IMR-90 (cell line): ENCODE measurements around the gene PAX1. TPM values are rescaled to one million over a fixed set of nuclear protein-coding genes. Genes with fewer than 3 reads are reported as not detected.

Source experiments
- ATAC-seq: fragments of 200-7000 bp; cut with Tn5 transposase; 2 replicates; pipeline ENCODE4 v1.9.1; 2020; ENCODE audit warnings: low read depth, mild to moderate bottlenecking, moderate library complexity
- BruUV-seq: library from RNA; stranded (reverse); fragments of 400-500 nt; replicated peaks from 2 replicates; lab custom pipeline; 2021; lab: Mats Ljungman, UMichigan
- CTCF ChIA-PET: fragments of 300-600 bp; formaldehyde crosslinking; extraction: SDS; loops from one replicate; lab custom pipeline; 2021; ENCODE audit warnings: antibody characterized with exemption; lab: Yijun Ruan, JAX
- POLR2A ChIA-PET: fragments of 300-600 bp; sonication (Branson Sonifier 250); formaldehyde crosslinking; loops from one replicate; lab custom pipeline; 2022; ENCODE audit warnings: antibody characterized with exemption; ENCODE audit not compliant: unreplicated experiment; lab: Charles Lee
- DNase-seq: peaks from one replicate; pipeline ENCODE4 v3.0.0; 2013
- H2AFZ ChIP-seq: replicated peaks from 2 replicates; pipeline ENCODE3; 2013; ENCODE audit warnings: low read length, mild to moderate bottlenecking; ENCODE audit not compliant: poor library complexity
- H2AK5ac ChIP-seq: 2 replicates; pipeline ENCODE4 v1.6.1; 2013; ENCODE audit warnings: low read depth, low read length, inconsistent platforms
- H2AK9ac ChIP-seq: replicated peaks from 2 replicates; pipeline ENCODE3; 2013; ENCODE audit warnings: mild to moderate bottlenecking, low read depth, low read length, moderate library complexity; ENCODE audit not compliant: poor library complexity
- H2BK120ac ChIP-seq: 2 replicates; pipeline ENCODE4 v1.6.1; 2013; ENCODE audit warnings: low read depth, low read length, inconsistent platforms
- H2BK15ac ChIP-seq: 3 replicates; pipeline ENCODE4 v1.6.1; 2013; ENCODE audit warnings: low read depth, low read length, inconsistent platforms
- H2BK20ac ChIP-seq: 2 replicates; pipeline ENCODE4 v1.6.1; 2013; ENCODE audit warnings: low read depth, mild to moderate bottlenecking, inconsistent platforms, low read length, moderate library complexity
- H2BK5ac ChIP-seq: 2 replicates; pipeline ENCODE4 v1.6.1; 2013; ENCODE audit warnings: mild to moderate bottlenecking, low read depth, low read length, inconsistent platforms; ENCODE audit not compliant: poor library complexity, severe bottlenecking
- H3K14ac ChIP-seq: replicated peaks from 2 replicates; pipeline ENCODE4 v1.6.1; 2013; ENCODE audit warnings: low read depth, low read length, inconsistent platforms
- H3K18ac ChIP-seq: 2 replicates; pipeline ENCODE4 v1.6.1; 2013; ENCODE audit warnings: low read depth, low read length, control low read depth
- H3K23ac ChIP-seq: 2 replicates; pipeline ENCODE4 v1.6.1; 2013; ENCODE audit warnings: low read depth, low read length, inconsistent platforms
- H3K27ac ChIP-seq: 2 replicates; pipeline ENCODE4 v1.5.1; 2013; ENCODE audit warnings: mild to moderate bottlenecking, control low read depth, low read length; ENCODE audit not compliant: insufficient read depth
- H3K27me3 ChIP-seq: 2 replicates; pipeline ENCODE4 v1.6.1; 2013; ENCODE audit warnings: low read length; ENCODE audit not compliant: control insufficient read depth, insufficient read depth
- H3K36me3 ChIP-seq: 2 replicates; pipeline ENCODE4 v1.6.1; 2013; ENCODE audit warnings: low read length, mixed read lengths; ENCODE audit not compliant: control insufficient read depth, insufficient read depth
- H3K4ac ChIP-seq: 2 replicates; pipeline ENCODE4 v1.6.1; 2013; ENCODE audit warnings: low read depth, low read length, inconsistent platforms
- H3K4me1 ChIP-seq: 2 replicates; pipeline ENCODE4 v1.6.1; 2013; ENCODE audit warnings: low read length, mixed read lengths; ENCODE audit not compliant: control insufficient read depth, insufficient read depth
- H3K4me2 ChIP-seq: 2 replicates; pipeline ENCODE4 v1.6.1; 2013; ENCODE audit warnings: low read depth, mild to moderate bottlenecking, control low read depth, low read length, moderate library complexity
- H3K4me3 ChIP-seq: 2 replicates; pipeline ENCODE4 v1.5.1; 2013; ENCODE audit warnings: low read depth, mild to moderate bottlenecking, control low read depth, low read length, moderate library complexity; ENCODE audit not compliant: insufficient read depth
- H3K56ac ChIP-seq: 2 replicates; pipeline ENCODE4 v1.6.1; 2013; ENCODE audit warnings: low read length, inconsistent platforms; ENCODE audit not compliant: insufficient read depth; ENCODE audit errors: extremely low read depth
- H3K79me1 ChIP-seq, 2 experiments: 2 replicates each; pipeline ENCODE4 v1.6.1; 2013; ENCODE audit warnings: low read length in 2 of 2, inconsistent platforms in 1 of 2, low read depth in 1 of 2
- H3K9ac ChIP-seq: 2 replicates; pipeline ENCODE4 v1.6.1; 2013; ENCODE audit warnings: low read depth, low read length, control low read depth
- H3K9me1 ChIP-seq: 2 replicates; pipeline ENCODE4 v1.6.1; 2013; ENCODE audit warnings: low read length, inconsistent platforms; ENCODE audit not compliant: insufficient read depth
- H3K9me3 ChIP-seq: 2 replicates; pipeline ENCODE4 v1.6.1; 2013; ENCODE audit warnings: low read length; ENCODE audit not compliant: control insufficient read depth, insufficient read depth
- H4K20me1 ChIP-seq: 2 replicates; pipeline ENCODE4 v1.6.1; 2013; ENCODE audit warnings: low read length, inconsistent platforms; ENCODE audit not compliant: insufficient read depth
- H4K5ac ChIP-seq: 2 replicates; pipeline ENCODE4 v1.6.1; 2013; ENCODE audit warnings: mild to moderate bottlenecking, low read depth, low read length, control low read depth
- H4K8ac ChIP-seq, 2 experiments: 2 replicates each; pipeline ENCODE4 v1.6.1; 2013; ENCODE audit warnings: low read depth in 2 of 2, low read length in 2 of 2, control low read depth in 1 of 2, inconsistent platforms in 1 of 2
- H4K91ac ChIP-seq: 2 replicates; pipeline ENCODE4 v1.6.1; 2013; ENCODE audit warnings: low read depth, low read length, inconsistent platforms; ENCODE audit not compliant: insufficient read depth
- BHLHE40 ChIP-seq: fragments of 150-350 bp; IDR thresholded peaks from 2 replicates; pipeline ENCODE4 v1.6.1; 2016; ENCODE audit warnings: mild to moderate bottlenecking, low read depth, low read length
- CEBPB ChIP-seq: IDR thresholded peaks from 2 replicates; pipeline ENCODE4 v1.6.1; 2012; ENCODE audit warnings: low read depth, low read length, improper control_type of control experiment
- CHD1 ChIP-seq: IDR thresholded peaks from 2 replicates; pipeline ENCODE4 v1.6.1; 2012; ENCODE audit warnings: low read depth, low read length, improper control_type of control experiment
- ELK1 ChIP-seq: fragments of 150-350 bp; IDR thresholded peaks from 2 replicates; pipeline ENCODE4 v1.6.1; 2016; ENCODE audit warnings: low read depth, mild to moderate bottlenecking, low read length, moderate library complexity, borderline replicate concordance
- FOS ChIP-seq: fragments of 150-350 bp; IDR thresholded peaks from 2 replicates; pipeline ENCODE4 v1.6.1; 2016; ENCODE audit warnings: low read depth, low read length
- MAFK ChIP-seq: IDR thresholded peaks from 2 replicates; pipeline ENCODE4 v1.6.1; 2012; ENCODE audit warnings: low read depth, low read length, improper control_type of control experiment
- MAZ ChIP-seq: IDR thresholded peaks from 2 replicates; pipeline ENCODE4 v1.6.1; 2012; ENCODE audit warnings: low read depth, mild to moderate bottlenecking, low read length, improper control_type of control experiment, moderate library complexity, borderline replicate concordance
- MXI1 ChIP-seq: IDR thresholded peaks from 2 replicates; pipeline ENCODE4 v1.6.1; 2012; ENCODE audit warnings: low read depth, mild to moderate bottlenecking, low read length, moderate library complexity, borderline replicate concordance
- NFE2L2 ChIP-seq: fragments of 150-350 bp; IDR thresholded peaks from 2 replicates; pipeline ENCODE4 v1.6.1; 2016; ENCODE audit warnings: low read depth, mild to moderate bottlenecking, low read length
- POLR2A ChIP-seq: IDR thresholded peaks from 2 replicates; pipeline ENCODE4 v1.6.1; 2012; ENCODE audit warnings: mild to moderate bottlenecking, low read depth, low read length
- RAD21 ChIP-seq: IDR thresholded peaks from 2 replicates; pipeline ENCODE4 v1.6.1; 2012; ENCODE audit warnings: low read length, improper control_type of control experiment
- RCOR1 ChIP-seq: IDR thresholded peaks from 2 replicates; pipeline ENCODE4 v1.6.1; 2012; ENCODE audit warnings: mild to moderate bottlenecking, low read length, improper control_type of control experiment; ENCODE audit not compliant: insufficient replicate concordance
- RFX5 ChIP-seq: IDR thresholded peaks from 2 replicates; pipeline ENCODE4 v1.8.0; 2012; ENCODE audit warnings: low read depth, mild to moderate bottlenecking, low read length, moderate library complexity
- SMC3 ChIP-seq: fragments of 150-350 bp; IDR thresholded peaks from 2 replicates; pipeline ENCODE4 v1.6.1; 2016; ENCODE audit warnings: low read depth, mild to moderate bottlenecking, antibody characterized with exemption, low read length, moderate library complexity
- USF2 ChIP-seq: fragments of 150-350 bp; IDR thresholded peaks from 2 replicates; pipeline ENCODE4 v1.6.1; 2017; ENCODE audit warnings: mild to moderate bottlenecking, antibody characterized with exemption, low read length, low read depth
- WGBS, 2 experiments: methylation state at CpG; one replicate each; pipeline versions ENCODE4 v1.1.5 to v1.1.7; 2013; ENCODE audit warnings: missing lambda C conversion rate in 2 of 2; ENCODE audit not compliant: insufficient read length in 1 of 2; ENCODE audit errors: extremely low coverage in 2 of 2; 5-methylcytosine and 5-hydroxymethylcytosine counted together
- dilution Hi-C: fragments of 300-500 bp; cut with HindIII; formaldehyde crosslinking; loops from one replicate; pipeline ENCODE4 v1.14.3; 2018; ENCODE audit warnings: low sequenced_read_pairs; ENCODE audit not compliant: unreplicated experiment
- in situ Hi-C: fragments of 300-500 bp; cut with MboI; formaldehyde crosslinking; loops from 3 replicates; pipeline ENCODE4 v1.14.3; 2019; ENCODE audit warnings: low sequenced_read_pairs, inconsistent platforms, mixed read lengths
- intact Hi-C: fragments of 100-400 bp; cut with micrococcal nuclease; formaldehyde crosslinking; loops from 2 replicates; pipeline ENCODE4 v1.10.0; 2022
- polyA plus RNA-seq, 3 experiments: library from polyadenylated mRNA; depleted of rRNA; stranded (reverse); fragments of >200 nt; gene quantifications; 2 replicates each; pipeline ENCODE4 v1.2.3, GENCODE V29; 2012; ENCODE audit warnings: low replicate concordance in 1 of 3
- total RNA-seq: library from RNA; depleted of rRNA; stranded (reverse); fragments of >200 nt; gene quantifications from 2 replicates; pipeline ENCODE4 v1.2.3, GENCODE V29; 2012

The PAX1 gene
- total and polyA plus RNA-seq, 2 of the 4 experiments (the other 2 are of a cell fraction): not detected

DNA sequence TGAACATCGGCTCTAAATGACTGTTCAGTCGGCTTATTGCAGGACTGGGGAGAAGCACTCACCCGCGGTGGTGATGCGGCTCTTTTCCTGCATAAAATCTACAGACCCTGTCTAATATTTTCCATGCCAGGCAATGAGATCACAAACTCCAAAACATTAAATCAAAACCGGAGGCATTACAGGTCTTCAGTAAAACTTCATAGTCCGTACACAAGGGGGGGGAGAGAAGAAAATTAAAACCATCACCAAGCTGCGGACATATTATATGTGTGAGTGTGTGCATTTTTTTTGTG, 6.3 kb upstream of the PAX1 start:
- Histone ChIP-seq H2BK5ac (no peak overlapping the region), H2AK9ac (no peak overlapping the region), H3K18ac (no peak overlapping the region), H4K20me1 (no peaks in the 10 kb centered on the region), H4K5ac (no peak overlapping the region), H3K14ac (no peak overlapping the region), H3K23ac (no peak overlapping the region), H3K36me3 (no peaks in the 10 kb centered on the region), H3K9me1 (no peaks in the 10 kb centered on the region), H3K27ac (no peak overlapping the region), H2AK5ac (no peak overlapping the region), H3K4me2 (no peak overlapping the region), H3K4me3 (no peak overlapping the region), H3K27me3 (peaks cover 29% of the 10 kb centered on the region), H2AFZ (no peak overlapping the region), H4K8ac (no peak overlapping the region), H3K79me1 (no peaks in the 10 kb centered on the region), H2BK20ac (no peak overlapping the region), H3K9me3 (peaks cover 1% of the 10 kb centered on the region; the same call in 1 of the 2 replicates), H4K91ac (no peak overlapping the region), H3K56ac (no peak overlapping the region), H3K4me1 (no peaks in the 10 kb centered on the region), H3K9ac (no peak overlapping the region), H2BK120ac (no peak overlapping the region), H3K4ac (no peak overlapping the region), H2BK15ac (no peak overlapping the region)
- dilution Hi-C loops: no loop called here
- in situ Hi-C loops: no loop called here
- CTCF ChIA-PET: no interaction called here
- POLR2A ChIA-PET: no interaction called here
- no TSS peak for BruUV-seq
- intact Hi-C loops: no loop called here
- no peak for ATAC-seq
- TF ChIP-seq SMC3 (no peak), POLR2A (no peak), NFE2L2 (no peak), BHLHE40 (no peak), FOS (no peak), MAFK (no peak), RAD21 (no peak), MAZ (no peak), RFX5 (no peak), MXI1 (no peak), CHD1 (no peak), RCOR1 (no peak), USF2 (no peak), ELK1 (no peak), CEBPB (no peak)
- no CpG with 5 or more reads among the region's 8 CpGs for WGBS, 2 experiments
- no peak for DNase-seq
